OCI-M1 (cell line): Measurements from ENCODE around the gene RPL29.
"Not testable (repeated sequence)": the region's sequence is repeated elsewhere in the genome, so short reads cannot be mapped to it uniquely, and the experiment has no call there.

Experiments used
- DNase-seq: peaks from one replicate; lab custom pipeline; 2025; lab: John Stamatoyannopoulos, UW

RPL29 gene

DNA sequence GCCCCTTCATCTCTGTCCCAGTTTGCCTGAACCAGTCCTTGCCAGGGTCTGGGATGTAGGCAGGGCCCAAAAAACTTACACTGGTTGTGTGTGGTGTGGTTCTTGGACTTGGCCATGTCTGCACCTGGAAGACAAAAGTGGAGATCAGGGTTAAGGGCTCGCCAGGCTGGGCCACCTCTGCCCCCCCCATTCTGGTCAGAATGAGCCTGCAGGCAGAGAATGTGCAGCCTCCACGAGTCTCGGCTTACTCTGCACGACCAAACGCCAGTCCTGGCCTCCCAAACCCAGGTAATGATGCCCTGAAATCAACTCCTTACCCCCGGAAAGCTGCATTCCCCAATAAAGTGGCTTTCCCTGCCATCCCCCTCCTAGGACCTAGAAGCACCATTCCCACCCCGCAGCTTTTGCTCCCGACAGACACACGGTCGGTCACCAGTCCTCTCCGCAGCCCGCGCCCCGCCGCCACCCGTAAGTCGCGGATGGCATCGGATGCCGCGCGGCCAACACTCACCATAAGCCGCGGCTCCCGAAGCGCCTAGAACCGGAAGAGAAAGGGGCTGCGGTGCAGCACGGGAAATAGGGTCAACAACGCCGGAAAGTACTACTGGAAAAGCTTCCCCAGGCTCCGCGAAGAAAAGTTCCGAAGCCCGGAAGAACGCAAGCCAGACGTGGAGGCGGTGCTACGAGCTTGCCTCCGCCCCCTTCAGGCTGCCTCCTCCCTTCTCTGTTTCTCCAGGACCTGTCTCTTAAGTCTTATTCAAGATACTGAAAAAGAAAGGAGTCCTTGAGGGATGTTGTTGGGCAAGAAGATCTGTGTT is at the start of gene RPL29:
Gene RPL29 (minus strand): TSS at position 550 of the 818 bp plus-strand sequence. CDS start 434 bp downstream, at position 116.
- peak; percentile 94 for DNase-seq

DNA sequence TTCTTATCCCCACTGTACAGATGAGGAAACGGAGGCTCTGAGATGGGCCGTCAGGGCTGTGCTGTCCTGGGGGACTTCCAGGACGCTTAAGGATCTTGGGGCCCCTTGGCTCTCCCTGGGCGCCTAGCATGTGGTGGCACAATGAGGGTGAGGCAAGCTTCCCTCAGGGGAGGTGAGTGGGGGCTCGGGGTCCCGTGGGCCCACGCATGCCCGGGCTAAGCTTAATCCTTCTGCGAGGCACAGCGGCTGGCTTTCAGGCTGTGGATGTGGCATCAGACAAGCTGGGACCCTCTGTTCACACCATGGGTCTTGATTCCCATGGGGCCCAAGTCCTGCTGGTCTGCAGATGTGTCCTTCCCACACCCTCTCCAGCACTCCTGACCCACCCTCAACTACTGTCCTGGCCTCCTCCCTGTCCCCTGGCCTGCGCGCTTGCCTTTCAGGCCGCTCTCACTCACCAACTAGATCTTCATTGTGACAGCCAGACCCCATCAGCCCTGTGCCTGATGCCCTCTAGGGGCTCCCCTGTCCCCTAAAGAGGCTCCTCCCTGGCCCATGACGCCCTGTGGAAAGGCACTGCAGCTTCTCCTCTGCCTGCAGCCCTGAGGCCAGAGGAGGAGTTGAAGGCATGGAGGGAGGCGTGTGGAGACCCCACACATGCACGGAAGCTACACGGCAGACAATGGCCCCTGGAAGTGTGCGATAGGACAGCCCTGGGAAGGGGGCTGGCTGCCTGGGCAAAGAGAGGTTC is 49.3 kb upstream of the RPL29 start:
- no peak for DNase-seq

DNA sequence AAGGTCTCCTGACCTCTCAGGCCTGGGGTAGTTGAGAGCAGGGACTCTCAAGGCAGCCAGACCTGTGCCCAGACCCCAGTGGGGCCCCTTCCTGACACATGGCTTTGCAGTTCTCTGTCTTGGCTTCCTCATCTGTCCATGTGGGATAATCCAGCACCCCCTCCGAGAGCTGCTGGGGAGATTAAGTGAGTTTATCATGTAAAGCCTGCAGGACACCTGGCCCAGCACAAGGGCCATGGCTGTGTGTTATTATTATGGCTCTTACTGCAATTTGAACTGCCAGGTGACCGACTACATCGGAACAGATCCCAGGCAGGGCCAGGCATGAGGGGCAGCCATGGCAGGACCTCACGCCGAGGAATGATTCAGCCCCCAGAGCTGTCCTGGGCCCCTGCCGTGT is 48.1 kb upstream of the RPL29 start:
- no peak for DNase-seq

DNA sequence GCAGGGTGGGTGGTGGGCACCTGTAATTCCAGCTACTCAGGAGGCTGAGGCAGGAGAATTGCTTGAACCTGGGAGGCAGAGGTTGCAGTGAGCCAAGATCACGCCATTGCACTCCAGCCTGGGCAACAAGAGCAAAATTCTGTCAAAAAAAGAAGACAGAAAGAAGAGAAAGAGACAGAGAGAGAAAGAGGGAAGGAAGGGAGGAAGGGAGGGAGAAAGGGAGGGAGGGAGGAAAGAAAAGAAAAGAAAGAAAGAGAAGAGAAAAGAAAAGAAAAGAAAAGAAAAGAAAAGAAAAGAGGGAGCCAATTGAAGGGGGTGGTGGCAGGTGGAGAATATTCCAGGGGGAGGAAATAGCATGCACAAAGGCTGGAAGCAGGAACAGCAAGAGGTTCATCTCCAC is 47.3 kb upstream of the RPL29 start:
- DNase-seq = not testable (repeated sequence)

DNA sequence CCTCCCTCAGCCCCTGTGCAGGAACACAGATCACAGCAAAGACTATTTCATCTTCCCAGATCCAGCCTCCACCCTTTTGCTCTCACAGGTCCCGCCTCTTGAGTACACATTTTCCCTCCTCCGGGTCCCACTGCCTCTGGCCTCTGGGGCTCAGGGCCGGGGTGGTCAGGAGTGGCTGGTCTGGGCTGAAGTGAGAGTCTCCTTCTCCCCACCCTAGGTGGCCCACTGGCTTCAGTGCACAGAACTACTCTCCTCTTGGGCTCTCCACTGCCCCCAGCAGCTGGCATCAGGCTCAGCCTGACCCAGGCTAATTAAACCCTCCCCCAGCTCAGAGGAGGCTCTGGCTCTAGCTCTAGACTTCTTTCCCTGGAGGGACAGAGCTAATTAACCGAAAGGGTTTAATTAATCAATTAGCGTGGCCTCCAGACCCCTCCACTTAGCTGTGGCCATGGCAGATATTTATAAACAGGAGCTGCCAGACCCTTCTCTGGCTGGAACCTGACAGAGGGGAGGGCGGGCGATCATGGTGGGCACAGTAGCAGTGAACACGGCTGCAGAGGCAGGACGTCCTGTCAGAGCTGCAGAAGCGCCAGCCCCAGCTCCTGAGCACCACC is 45.5 kb upstream of the RPL29 start:
- DNase-seq = no peak

DNA sequence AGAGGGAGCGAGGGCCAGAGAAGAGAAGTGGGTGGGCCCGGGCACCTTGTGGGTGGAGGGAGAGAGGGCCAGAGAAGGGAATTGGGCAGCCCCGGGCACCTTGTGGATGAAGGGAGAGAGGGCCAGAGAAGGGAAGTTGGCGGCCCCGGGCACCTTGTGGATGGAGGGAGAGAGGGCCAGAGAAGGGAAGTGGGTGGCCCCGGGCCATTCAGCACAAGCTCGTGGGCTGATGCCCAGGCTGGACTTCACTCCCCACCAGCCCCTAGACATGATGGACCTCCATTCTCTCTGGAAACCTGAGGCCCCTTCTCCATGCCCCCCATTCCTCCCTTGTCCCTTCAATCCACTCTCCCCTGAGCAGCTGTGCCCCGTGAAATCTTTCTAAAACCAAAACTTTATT is 44.9 kb upstream of the RPL29 start:
- DNase-seq = no peak

DNA sequence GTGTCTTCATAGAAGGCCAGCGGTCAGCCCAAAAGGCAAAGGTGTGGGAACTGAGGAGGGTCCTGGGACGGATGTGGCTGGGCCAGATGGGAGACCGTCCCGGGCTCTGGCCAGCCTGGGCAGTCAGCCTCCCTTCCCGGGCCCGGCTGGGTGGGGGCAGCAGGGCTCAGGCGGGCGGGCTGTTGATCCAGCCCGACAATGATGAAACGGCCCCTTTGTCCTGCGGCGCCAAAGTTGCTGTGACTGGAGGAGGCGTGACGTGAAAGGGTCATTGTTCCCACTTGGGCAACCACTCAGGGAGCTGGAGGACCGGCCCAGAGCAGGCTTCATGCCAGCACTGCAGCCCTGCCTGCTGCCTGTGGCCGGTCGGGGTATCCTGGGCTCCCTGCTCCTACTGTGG is 44.2 kb upstream of the RPL29 start:
- DNase-seq = no peak

DNA sequence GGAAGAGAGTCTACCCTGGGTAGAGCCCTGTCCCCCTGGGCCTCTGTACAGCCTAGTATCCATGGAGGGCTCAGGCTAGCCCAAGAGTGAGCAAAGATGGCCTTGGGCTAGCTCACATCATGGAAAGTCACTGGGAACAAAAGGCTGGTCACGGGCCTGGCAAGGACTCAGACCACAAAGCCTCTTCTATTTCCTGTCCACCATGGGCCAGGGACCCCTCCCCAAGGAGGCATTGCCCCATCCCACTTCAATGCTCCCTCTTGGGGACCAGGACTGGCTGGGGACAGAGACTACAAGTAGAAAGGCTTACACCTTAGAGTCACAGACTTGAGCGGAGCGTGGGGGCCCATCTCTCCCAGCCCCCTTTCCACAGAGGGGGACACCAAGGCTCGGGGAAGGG is 43.7 kb upstream of the RPL29 start:
- DNase-seq = no peak

DNA sequence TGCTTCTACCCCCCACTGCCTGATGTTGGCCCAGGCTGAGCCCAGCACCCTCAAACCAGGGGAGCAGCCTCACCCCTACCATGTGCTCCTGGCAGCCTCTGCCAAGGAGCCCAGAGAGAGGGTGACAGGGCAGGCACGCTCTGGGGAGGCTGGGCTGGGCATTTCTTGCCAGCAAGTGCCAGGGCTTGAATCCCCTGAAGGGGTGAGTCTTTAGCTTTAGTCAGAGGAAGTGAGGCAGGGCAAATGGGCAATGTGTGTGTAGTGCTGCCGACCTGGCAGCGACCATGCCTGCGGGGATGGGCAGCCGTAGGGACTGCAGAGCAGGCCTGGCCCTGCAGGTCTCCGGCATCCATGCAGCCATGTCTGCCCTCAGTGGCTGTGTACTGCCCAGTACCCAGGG is 42.5 kb upstream of the RPL29 start:
- DNase-seq = no peak

DNA sequence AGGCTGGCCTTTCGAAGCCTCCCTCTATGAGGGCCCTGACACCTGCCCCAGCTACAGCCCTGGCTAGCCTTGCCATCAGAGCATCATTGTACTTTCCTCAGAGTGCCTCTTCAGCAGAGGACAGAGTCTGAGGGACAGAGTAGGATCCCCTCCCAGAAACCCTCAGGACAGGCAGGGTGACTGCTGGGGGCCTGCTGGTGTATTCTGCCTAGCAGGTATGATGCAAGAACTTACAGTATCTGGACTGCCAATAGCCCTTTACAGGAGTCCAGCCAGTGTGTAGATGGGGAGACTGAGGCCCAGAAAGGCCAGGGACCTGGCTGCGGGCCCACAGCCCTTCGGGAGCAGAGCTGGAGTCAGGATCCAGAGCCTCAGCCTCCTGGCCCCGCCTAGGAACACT is 41.6 kb upstream of the RPL29 start:
- DNase-seq = no peak

DNA sequence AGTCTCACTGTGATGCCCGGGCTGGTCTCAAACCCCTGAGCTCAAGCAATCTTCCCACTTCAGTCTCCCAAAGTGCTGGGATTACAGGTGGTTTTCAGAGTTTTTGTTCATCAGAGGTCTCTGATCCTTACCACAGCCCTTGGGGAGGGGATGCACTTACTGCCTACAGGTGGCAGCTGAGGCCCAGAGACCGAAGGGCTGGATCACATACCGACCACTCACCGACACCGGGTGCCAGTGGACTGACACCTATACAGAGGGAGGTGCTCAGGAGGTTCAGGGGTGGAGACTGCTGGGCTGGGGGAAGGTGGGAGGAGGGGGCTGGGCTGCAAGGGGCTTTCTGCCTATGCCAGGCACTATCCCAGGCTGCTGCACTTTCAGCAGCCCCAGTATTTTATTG is 41.1 kb upstream of the RPL29 start:
- no peak for DNase-seq

DNA sequence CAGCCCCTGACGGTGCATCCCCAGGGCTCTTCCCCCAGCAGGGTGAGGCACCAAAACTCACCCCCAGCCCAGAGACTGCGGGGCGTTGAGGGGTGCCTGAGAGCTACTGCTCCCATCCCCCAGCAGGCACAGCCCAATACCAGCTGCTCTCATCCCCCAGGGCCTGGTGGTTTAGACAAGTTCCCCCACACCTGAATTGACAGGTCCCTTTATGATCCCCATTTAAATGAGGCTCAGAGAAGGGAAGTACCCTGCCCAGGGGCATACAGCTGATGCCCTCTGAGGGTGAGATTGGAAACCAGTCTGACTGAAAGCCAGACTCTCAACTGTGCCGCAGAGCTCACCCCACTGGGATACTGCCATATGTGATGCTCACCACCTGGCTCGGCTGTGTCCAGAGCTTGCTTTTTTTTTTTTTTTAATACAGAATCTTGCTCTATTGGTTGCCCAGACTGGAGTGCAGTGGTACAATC is 40.6 kb upstream of the RPL29 start:
- DNase-seq = no peak

DNA sequence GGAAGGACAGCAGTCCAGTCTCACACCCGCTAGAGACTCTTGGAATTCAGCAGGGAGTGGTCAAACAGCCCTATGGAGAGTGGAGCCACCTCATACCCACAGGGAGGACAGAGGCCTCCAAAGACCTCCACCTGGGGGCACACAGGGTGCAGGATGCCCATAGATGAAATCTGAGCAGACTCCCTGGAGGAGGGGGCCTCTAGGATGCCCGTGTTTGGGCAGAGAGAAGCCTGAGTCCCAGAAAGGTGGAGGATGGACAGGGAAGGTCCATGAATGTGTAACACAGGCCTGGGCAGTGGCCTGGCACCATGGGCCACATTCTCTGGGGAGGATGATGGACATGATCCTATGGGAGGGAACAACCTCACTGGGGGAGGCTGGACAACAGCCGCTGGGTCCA is 39.0 kb upstream of the RPL29 start:
- DNase-seq = no peak

DNA sequence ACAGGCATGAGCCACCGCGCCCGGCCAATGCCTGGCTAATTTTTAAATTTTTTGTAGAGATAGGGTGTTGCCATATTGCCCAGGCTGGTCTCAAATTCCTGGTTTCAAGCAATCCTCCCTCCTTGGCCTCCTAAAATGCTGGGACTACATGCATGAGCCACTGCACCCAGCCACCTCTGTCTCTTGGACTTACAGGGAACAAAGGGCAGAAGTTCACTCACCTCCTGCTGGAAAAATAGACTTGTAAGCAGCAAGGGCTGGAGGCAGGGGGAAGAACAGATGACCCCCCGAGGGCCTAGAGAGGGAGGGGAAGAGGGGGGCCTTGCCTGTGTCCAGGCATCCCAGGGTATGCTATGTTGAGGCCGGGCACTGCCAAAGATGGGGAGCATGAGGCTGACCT is 38.5 kb upstream of the RPL29 start:
- DNase-seq = no peak

DNA sequence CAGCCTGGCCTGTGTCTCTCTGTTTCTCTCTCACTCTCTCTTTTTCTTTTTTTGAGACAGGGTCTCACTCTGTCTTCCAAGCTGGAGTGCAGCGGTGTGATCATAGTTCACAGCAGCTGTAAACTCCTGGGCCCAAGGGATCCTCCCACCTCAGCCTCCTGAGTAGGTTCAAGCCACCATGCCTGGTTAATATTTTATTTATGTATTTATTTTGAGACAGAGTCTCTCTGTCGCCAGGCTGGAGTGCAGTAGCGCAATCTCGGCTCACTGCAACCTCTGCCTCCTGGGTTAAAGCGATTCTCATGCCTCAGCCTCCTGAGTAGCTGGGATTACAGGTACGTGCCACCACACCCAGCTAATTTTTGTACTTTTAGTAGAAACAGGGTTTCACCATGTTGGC is 38.1 kb upstream of the RPL29 start:
- not testable (repeated sequence) for DNase-seq

DNA sequence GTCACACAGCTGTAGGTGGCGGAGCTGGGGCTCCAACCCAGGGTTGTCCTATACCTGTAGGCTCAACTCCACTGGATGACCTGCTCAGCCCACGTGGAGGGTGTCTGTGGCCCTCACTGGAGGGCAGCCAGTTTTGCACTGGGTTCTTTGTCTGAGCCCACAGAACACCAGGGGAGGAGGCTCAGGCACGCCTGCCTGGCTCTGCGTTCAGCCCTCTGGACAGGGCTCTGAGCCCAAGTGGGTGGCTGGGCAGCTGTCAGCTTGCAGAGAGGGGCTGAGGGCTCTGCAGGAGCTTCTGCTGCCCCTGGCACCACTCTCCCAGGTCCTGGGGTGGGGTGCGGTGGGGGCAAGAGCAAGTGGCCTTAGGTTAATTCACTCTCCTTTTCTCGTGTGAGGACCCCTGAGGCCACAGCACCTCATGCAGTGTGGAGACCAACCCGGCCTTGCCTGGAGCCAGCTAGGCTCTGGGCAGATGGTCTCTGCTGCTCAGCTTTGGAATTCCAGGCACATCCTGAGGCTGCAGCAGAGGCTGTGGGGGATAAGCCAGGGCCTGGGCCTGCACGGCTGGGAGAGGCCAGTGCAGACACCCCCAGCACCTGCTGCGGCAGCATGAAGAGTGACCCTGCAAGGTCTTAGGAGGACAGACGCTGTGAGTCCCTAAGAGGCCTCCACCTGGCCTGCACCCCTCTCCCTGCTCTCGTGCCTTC is 37.2 kb upstream of the RPL29 start:
- DNase-seq = no peak

DNA sequence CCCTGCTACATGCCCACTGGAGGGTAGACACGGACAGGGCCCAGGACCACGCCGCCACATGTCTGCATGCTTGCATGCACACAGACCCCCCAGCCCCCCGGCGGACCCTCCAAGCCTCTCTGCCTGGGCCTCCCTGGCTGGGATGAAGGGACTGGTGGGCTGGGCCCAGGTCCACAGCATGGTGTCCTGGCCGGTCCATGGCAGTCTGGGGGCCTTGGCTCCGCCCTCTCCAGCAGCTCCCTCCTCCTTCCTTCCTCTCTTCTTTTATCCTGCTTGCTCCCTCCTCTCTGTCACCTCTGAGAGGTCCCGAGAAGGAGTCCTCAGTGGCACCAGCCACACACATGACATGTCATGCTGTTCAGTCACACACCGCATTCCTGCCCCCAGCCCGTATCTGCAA is 36.2 kb upstream of the RPL29 start:
- DNase-seq = no peak

DNA sequence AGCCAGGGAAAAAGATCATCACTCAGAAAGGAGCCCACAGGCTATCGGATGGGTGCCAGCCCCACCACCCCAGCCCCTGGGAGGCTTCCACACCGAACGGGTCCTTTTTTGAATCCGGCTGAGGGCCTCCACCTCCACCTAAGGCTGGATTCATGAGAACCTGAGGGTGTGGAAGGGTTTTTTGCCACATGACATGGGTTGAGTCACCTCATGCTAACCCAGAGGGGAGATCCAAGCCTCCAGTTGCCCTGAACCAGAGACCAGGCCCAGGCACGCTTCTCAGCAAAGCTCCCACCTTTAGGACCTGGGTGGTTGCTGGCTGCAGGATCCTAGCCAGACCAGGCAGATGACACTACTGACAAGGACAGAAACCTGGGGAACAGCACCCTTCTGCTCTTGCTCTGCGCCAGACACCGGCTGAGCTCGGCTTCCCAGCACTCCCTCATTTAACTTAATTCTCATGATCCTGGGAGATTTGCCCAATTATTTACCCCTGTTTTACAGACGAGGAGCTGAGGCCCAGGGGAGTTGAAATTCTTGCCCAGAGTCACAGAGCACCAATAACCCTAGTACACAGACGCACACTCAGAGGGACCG is 35.1 kb upstream of the RPL29 start:
- no peak for DNase-seq

DNA sequence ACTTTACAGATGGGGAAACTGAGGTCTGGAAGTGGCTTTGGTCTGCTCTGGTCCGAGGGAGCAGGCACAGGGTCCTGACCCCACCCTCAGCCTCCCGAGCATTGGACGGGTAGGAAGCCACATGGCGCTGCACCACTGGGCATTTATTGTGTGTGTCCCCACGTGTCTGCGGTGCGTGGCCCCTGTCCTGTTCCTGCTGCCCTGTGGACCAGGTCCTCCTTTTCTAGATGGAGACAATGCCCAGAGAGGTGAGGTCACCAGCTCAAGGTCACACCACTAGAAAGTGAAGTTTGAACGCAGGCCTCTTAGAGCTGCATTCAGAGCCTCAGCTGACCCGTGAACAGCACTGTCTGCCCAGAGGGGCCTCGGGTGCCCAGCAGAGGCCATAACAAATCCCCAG is 33.8 kb upstream of the RPL29 start:
- DNase-seq = no peak

DNA sequence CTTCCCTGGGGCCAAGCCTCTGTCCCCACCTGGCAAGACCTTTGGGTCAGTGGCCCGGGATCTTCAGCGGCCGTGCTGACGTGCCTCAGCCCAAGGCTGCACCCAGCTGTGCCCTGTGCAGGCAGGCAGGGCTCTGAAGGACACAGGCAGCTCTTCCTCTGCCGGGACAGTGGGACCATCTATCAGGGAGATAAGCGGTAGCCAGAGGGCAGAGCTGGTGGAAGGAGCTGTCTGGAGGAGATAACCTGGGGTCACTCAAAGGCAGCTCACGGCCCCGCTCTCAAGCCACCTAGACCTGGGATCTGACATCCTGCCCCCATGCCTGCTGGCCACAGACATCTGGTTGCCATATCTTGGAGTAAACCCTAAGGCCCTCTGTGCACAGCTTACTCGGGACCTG is 33.4 kb upstream of the RPL29 start:
- DNase-seq = peak; percentile 56

DNA sequence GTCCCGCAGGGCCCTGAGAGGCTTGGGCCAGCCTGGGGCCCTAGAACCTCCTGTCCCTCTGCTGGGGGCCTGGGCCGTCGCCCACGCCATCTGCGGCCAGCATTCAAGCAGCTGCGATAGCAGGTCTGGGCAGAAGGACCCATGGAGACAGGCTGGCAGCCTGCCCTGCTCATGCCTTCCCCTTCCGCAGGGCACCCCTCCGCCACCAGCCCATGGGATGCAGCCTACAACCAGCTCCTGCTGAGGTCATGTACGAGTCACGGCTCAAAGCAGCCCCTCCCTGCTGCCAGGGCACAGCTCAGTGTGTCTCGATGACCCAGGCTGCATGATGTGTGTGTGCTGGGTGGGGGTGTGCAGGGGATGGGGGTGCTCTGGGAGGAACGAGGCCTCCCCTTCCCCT is 32.9 kb upstream of the RPL29 start:
- no peak for DNase-seq

DNA sequence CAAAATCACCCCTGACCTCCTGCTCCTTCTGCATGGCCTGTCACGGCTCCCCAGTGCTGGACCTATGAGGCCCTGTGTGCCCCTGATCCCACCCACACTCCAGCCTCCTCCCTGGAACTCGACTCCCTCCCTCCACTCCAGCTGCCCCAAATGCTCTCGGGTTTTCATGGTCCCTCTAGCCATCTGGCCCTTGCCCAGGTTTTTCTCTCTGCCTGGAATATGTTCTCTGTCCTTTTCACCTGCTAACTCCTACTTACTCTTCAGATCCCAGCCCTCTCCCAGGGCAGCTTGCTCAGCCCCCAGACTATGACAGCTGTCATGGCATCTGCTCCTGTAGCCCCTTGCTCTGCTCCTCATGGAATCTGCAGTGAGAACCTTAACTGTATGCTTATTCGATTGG is 30.3 kb upstream of the RPL29 start:
- DNase-seq = no peak
